Activated CD8-positive, alpha-beta T cell treated with anti-CD3 and anti-CD28 coated beads for 36 hours (primary cell): ENCODE data around the gene ARPP21. TPM values are rescaled to one million over a fixed set of nuclear protein-coding genes. Genes with fewer than 3 reads are reported as not detected.

Experiments used
- ATAC-seq: fragments of 200-7000 bp; cut with Tn5 transposase; one replicate; pipeline ENCODE4 v1.10.0; 2021; ENCODE audit warnings: mild to moderate bottlenecking, moderate library complexity
- CTCF ChIA-PET: fragments of 350-600 bp; sonication (Branson Sonifier 250); formaldehyde crosslinking; loops from one replicate; lab custom pipeline; 2021; ENCODE audit warnings: antibody characterized with exemption; lab: Charles Lee
- POLR2A ChIA-PET: fragments of 350-600 bp; sonication (Branson Sonifier 250); formaldehyde crosslinking; loops from one replicate; lab custom pipeline; 2021; ENCODE audit warnings: antibody characterized with exemption; lab: Charles Lee
- DNase-seq: peaks from one replicate; pipeline ENCODE4 v3.0.0-alpha.2; 2020
- H3K27ac Mint-ChIP-seq: one replicate; pipeline ENCODE4 v1.8.0; 2021; ENCODE audit warnings: mild to moderate bottlenecking, mixed read lengths
- H3K27me3 Mint-ChIP-seq: one replicate; pipeline ENCODE4 v1.8.0; 2021; ENCODE audit warnings: mixed read lengths
- H3K36me3 Mint-ChIP-seq: one replicate; pipeline ENCODE4 v1.8.0; 2021; ENCODE audit warnings: low read depth, mixed read lengths
- H3K4me1 Mint-ChIP-seq: one replicate; pipeline ENCODE4 v1.8.0; 2021; ENCODE audit warnings: low read depth, mixed read lengths
- H3K4me3 Mint-ChIP-seq: one replicate; pipeline ENCODE4 v1.8.0; 2021; ENCODE audit warnings: mild to moderate bottlenecking, moderate library complexity, mixed read lengths
- H3K9me3 Mint-ChIP-seq: one replicate; pipeline ENCODE4 v1.8.0; 2021; ENCODE audit warnings: mixed read lengths
- CTCF ChIP-seq: fragments of 200-600 bp; IDR thresholded peaks from one replicate; pipeline ENCODE4 v1.8.0; 2022; ENCODE audit warnings: antibody characterized with exemption, mild to moderate bottlenecking
- intact Hi-C: fragments of 100-400 bp; cut with micrococcal nuclease; formaldehyde crosslinking; loops from one replicate; pipeline ENCODE4 v1.10.0; 2022
- total RNA-seq, 2 experiments: library from RNA; stranded (reverse); gene quantifications; one replicate each; pipeline ENCODE4 v1.2.3, GENCODE V29; 2021

The ARPP21 gene
- total RNA-seq, 2 experiments from 2014 or later, result not detected

GRCh38 chr3:35709691-35710090 is 70.4 kb downstream of the ARPP21 start:
- no peak overlapping the region for H3K27ac Mint-ChIP-seq
- ChIA-PET CTCF (no interaction called here), POLR2A (interaction anchor here (0.6 kb wide), 1 partner anchor 1142 kb away, joined by 3 read pairs; no protein-coding TSS in a partner anchor)
- H3K9me3 Mint-ChIP-seq, result no peaks in the 10 kb centered on the region
- H3K36me3 Mint-ChIP-seq, result no peaks in the 10 kb centered on the region
- H3K4me3 Mint-ChIP-seq, result no peak overlapping the region
- no peaks in the 10 kb centered on the region for H3K4me1 Mint-ChIP-seq
- no peaks in the 10 kb centered on the region for H3K27me3 Mint-ChIP-seq
- intact Hi-C loops, result no loop called here
- no peak for TF ChIP-seq CTCF
- DNase-seq (no peak), ATAC-seq (no peak)

DNA sequence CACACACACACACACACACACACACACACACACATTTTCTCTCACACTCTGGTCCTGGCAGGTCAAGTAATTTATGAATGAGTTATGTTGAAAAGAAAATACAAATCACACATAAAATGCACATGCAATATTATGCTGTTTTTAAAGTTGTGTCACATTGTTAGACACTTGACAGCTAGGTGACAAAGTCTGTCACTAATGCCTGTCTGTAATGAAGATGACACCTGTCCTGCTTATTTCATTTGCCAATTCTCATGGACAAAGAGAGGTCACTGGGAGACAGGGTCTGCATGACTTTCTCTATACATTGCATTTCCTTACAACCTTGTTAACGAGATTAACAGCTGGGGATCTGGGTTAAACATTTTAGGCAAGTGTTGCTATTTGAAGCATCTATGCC is 71.2 kb downstream of the ARPP21 start:
- intact Hi-C loops, result no loop called here
- no peaks in the 10 kb centered on the region for H3K9me3 Mint-ChIP-seq
- DNase-seq (no peak), ATAC-seq (no peak)
- ChIA-PET CTCF (no interaction called here), POLR2A (no interaction called here)
- TF ChIP-seq CTCF, result no peak
- H3K4me1 Mint-ChIP-seq, result no peaks in the 10 kb centered on the region
- no peak overlapping the region for H3K4me3 Mint-ChIP-seq
- H3K27ac Mint-ChIP-seq, result no peak overlapping the region
- no peaks in the 10 kb centered on the region for H3K27me3 Mint-ChIP-seq
- H3K36me3 Mint-ChIP-seq, result no peaks in the 10 kb centered on the region

DNA sequence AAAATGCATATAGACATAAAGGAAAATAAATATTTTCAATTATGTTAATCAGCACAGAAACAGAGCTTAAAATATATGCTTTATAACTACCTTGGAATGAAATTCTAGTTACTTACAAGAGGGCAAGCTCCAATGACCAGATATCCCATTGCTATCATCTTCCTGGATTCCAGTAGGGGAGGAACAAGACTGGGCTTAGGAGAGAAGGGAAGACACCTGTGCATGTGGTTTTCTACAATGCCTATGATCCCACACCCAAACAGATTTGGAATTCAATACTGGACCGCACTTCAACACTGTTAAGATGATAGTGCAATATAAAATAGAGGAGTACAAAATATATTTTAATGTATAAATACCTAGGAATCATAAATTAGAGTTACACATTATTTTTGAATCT is 79.6 kb downstream of the ARPP21 start:
- POLR2A ChIA-PET, result no interaction called here
- DNase-seq (no peak), ATAC-seq (no peak)
- Mint-ChIP-seq H3K4me3 (no peak overlapping the region), H3K36me3 (no peaks in the 10 kb centered on the region), H3K27me3 (no peaks in the 10 kb centered on the region), H3K27ac (no peak overlapping the region), H3K9me3 (no peaks in the 10 kb centered on the region), H3K4me1 (no peaks in the 10 kb centered on the region)
- TF ChIP-seq CTCF, result no peak
- intact Hi-C loops, result no loop called here
- CTCF ChIA-PET, result no interaction called here

DNA sequence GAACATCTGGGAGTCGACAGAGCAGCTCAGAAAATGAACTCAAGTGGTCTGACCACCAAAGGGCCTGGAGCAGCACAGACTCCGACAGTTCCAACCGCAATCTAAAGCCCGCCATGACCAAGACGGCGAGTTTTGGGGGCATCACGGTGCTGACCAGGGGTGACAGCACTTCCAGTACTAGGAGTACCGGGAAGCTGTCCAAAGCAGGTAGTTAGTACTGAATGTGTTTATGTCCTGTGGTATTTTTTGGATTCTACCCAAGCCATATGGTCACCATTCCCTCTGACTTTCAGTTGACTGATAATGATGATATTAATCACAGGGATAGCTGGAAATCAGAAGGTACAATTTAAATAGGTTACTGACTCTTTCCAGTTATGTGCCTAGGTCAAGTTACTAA is 82.3 kb downstream of the ARPP21 start:
- H3K4me1 Mint-ChIP-seq, result no peaks in the 10 kb centered on the region
- ChIA-PET CTCF (no interaction called here), POLR2A (no interaction called here)
- ATAC-seq (no peak), DNase-seq (no peak)
- no peaks in the 10 kb centered on the region for H3K9me3 Mint-ChIP-seq
- H3K36me3 Mint-ChIP-seq, result no peaks in the 10 kb centered on the region
- no peak overlapping the region for H3K27ac Mint-ChIP-seq
- intact Hi-C loops, result no loop called here
- no peak overlapping the region for H3K4me3 Mint-ChIP-seq
- TF ChIP-seq CTCF, result no peak
- H3K27me3 Mint-ChIP-seq, result no peaks in the 10 kb centered on the region

GRCh38 chr3:35722902-35723301 is 83.6 kb downstream of the ARPP21 start:
- no peaks in the 10 kb centered on the region for H3K9me3 Mint-ChIP-seq
- DNase-seq, result no peak
- no peak for ATAC-seq
- H3K27me3 Mint-ChIP-seq, result no peaks in the 10 kb centered on the region
- H3K4me3 Mint-ChIP-seq, result no peak overlapping the region
- no peaks in the 10 kb centered on the region for H3K4me1 Mint-ChIP-seq
- no peaks in the 10 kb centered on the region for H3K36me3 Mint-ChIP-seq
- POLR2A ChIA-PET, result no interaction called here
- TF ChIP-seq CTCF, result no peak
- CTCF ChIA-PET, result no interaction called here
- intact Hi-C loops, result no loop called here
- no peak overlapping the region for H3K27ac Mint-ChIP-seq
